Spleen (tissue), 11 donors: ENCODE measurements around the gene ZBTB49. TPM values are rescaled to one million over a fixed set of nuclear protein-coding genes. Genes with fewer than 3 reads are reported as not detected.

Experiments used
- DNase-seq: peaks from one replicate; pipeline ENCODE4 v3.0.0-alpha.2; 2020
- H3K27ac ChIP-seq, 8 donors: fragments of 200-600 bp; sonication (generic) in 7 of 8; 1 replicate in 4 of 8; 2 replicates in 4 of 8; pipeline versions ENCODE4 v1.5.0 to v1.8.0; 2016 to 2021; ENCODE audit warnings: inconsistent platforms in 4 of 8, mild to moderate bottlenecking in 4 of 8, moderate library complexity in 1 of 8
- H3K27me3 ChIP-seq, 7 donors: fragments of 200-600 bp; sonication (generic) in 6 of 7; replicated peaks in 1 of 7; 1 replicate in 4 of 7; 2 replicates in 3 of 7; pipeline versions ENCODE4 v1.5.0 to v1.8.0; 2016 to 2021; ENCODE audit warnings: inconsistent platforms in 3 of 7, mild to moderate bottlenecking in 1 of 7
- H3K36me3 ChIP-seq, 6 donors: fragments of 200-600 bp; sonication (generic) in 5 of 6; 1 replicate in 4 of 6; 2 replicates in 2 of 6; pipeline versions ENCODE4 v1.5.0 to v1.8.0; 2016 to 2021; ENCODE audit warnings: inconsistent platforms in 2 of 6
- H3K4me1 ChIP-seq, 6 donors: fragments of 200-600 bp; sonication (generic) in 5 of 6; 1 replicate in 3 of 6; 2 replicates in 3 of 6; pipeline versions ENCODE4 v1.5.0 to v1.8.0; 2016 to 2021; ENCODE audit warnings: inconsistent platforms in 3 of 6
- H3K4me3 ChIP-seq, 8 donors: fragments of 200-600 bp; sonication (generic) in 7 of 8; 1 replicate in 4 of 8; 2 replicates in 4 of 8; pipeline versions ENCODE4 v1.5.0 to v1.8.0; 2016 to 2021; ENCODE audit warnings: inconsistent platforms in 4 of 8, mild to moderate bottlenecking in 4 of 8, moderate library complexity in 2 of 8
- H3K9me3 ChIP-seq, 8 donors: fragments of 200-600 bp; sonication (generic) in 7 of 8; 1 replicate in 4 of 8; 2 replicates in 4 of 8; pipeline versions ENCODE4 v1.5.0 to v1.8.0; 2016 to 2021; ENCODE audit warnings: inconsistent platforms in 4 of 8
- CTCF ChIP-seq, 11 experiments: fragments of 200-600 bp in 7 of 11; fragments of 450-650 bp in 4 of 11; sonication (generic) in 4 of 11; IDR thresholded peaks in 8 of 11; conservative IDR thresholded peaks in 3 of 11; 1 replicate in 7 of 11; 2 replicates in 4 of 11; pipeline versions ENCODE4 v1.4.0 to v1.8.0; 2016 to 2021; ENCODE audit warnings: antibody characterized with exemption in 11 of 11, inconsistent platforms in 4 of 11, mild to moderate bottlenecking in 1 of 11
- POLR2A ChIP-seq, 3 donors: fragments of 450-650 bp; IDR thresholded peaks; one replicate each; pipeline ENCODE4 v1.5.1; 2017; ENCODE audit warnings: antibody characterized with exemption in 3 of 3, mild to moderate bottlenecking in 1 of 3
- POLR2AphosphoS5 ChIP-seq, 3 donors: sonication (generic); formaldehyde crosslinking; IDR thresholded peaks; one replicate each; pipeline ENCODE4 v1.5.1; 2017; ENCODE audit warnings: antibody characterized with exemption in 3 of 3
- WGBS, 5 donors: extraction: QIAGEN DNeasy Blood & Tissue Kit in 3 of 5; methylation state at CpG; one replicate each; pipeline versions ENCODE4 v1.1.5 to v1.1.7; 2013 to 2018; 5-methylcytosine and 5-hydroxymethylcytosine counted together
- intact Hi-C: fragments of 100-400 bp; cut with DNase I; formaldehyde crosslinking; loops from one replicate; pipeline ENCODE4 v1.15.0; 2023; ENCODE audit warnings: low total_unique reads
- polyA plus RNA-seq, 3 donors: library from polyadenylated mRNA; stranded (reverse); fragments of 200-250 nt; gene quantifications; one replicate each; pipeline ENCODE4 v1.2.1, GENCODE V29; 2013
- total RNA-seq, 7 donors: library from RNA; depleted of rRNA in 3 of 7; stranded (reverse); fragments of >200 nt in 3 of 7; fragmentation: NEBNext Ultra II Directional in 4 of 7; extraction: Animal tissue kit (Norgen Biotek cat#: 25700) in 4 of 7; gene quantifications; one replicate each; pipeline versions ENCODE4 v1.1.0 to v1.2.1, GENCODE V29; 2016 to 2021
- donor health status: healthy with polysubstance abuse.
- donor health status: DM: no; HTN: no; CAD: no; lungs with moderate emphysema.
- donor health status: DM: no; HTN: no; CAD: no.
- donor health status: Bipolar disorder and iron deficiency.
- donor health status: healthy.
- donor health status: DM: no; HTN: no; CAD: no.
- donor health status: DM: yes; HTN: yes; CAD: no.

Gene ZBTB49
- total and polyA plus RNA-seq, 10 donors: 2.7 to 25.4 (median 10.8) TPM

- Histone ChIP-seq H3K27ac (no peak overlapping the region), H3K27me3 (no peaks in the 10 kb centered on the region), H3K9me3 (no peaks in the 10 kb centered on the region), H3K4me1 (peaks cover 0 to 26% (median 11%) of the 10 kb centered on the region in 6 donors), H3K36me3 (no peaks in the 10 kb centered on the region), H3K4me3 (no peak overlapping the region)
- TF ChIP-seq POLR2AphosphoS5 (IDR thresholded peaks at IDR 0.05) (no peak), POLR2A (IDR thresholded peaks at IDR 0.05) (no peak), CTCF (IDR thresholded peaks at IDR 0.05 in 8 of 11, conservative IDR thresholded peaks at IDR 0.05 in 3 of 11) (no peak)
- WGBS, 5 donors: 89 to 94% (median 92%) methylated on average over 10 of the region's 10 CpGs
- intact Hi-C loops: no loop called here
- no peak for DNase-seq
These were observed 39.4 kb downstream of the ZBTB49 start for GRCh38 chr4:4329496-4329895.

GRCh38 chr4:4330794-4331193 is 40.7 kb downstream of the ZBTB49 start:
- TF ChIP-seq CTCF (IDR thresholded peaks at IDR 0.05 in 8 of 11, conservative IDR thresholded peaks at IDR 0.05 in 3 of 11) (no peak), POLR2AphosphoS5 (IDR thresholded peaks at IDR 0.05) (no peak), POLR2A (IDR thresholded peaks at IDR 0.05) (no peak)
- no peaks in the 10 kb centered on the region for H3K36me3 ChIP-seq
- no peak for DNase-seq
- no peaks in the 10 kb centered on the region for H3K27me3 ChIP-seq
- 80 to 92% (median 88%) methylated on average over 5 of the region's 5 CpGs for WGBS, 5 donors
- H3K4me3 ChIP-seq: no peak overlapping the region
- peaks cover 0 to 26% (median 11%) of the 10 kb centered on the region in 6 donors for H3K4me1 ChIP-seq
- H3K27ac ChIP-seq: no peak overlapping the region
- intact Hi-C loops: no loop called here
- H3K9me3 ChIP-seq: no peaks in the 10 kb centered on the region

- no peaks in the 10 kb centered on the region for H3K36me3 ChIP-seq
- H3K4me1 ChIP-seq: peaks cover 0 to 25% (median 10%) of the 10 kb centered on the region in 6 donors
- intact Hi-C loops: no loop called here
- TF ChIP-seq POLR2AphosphoS5 (IDR thresholded peaks at IDR 0.05) (no peak), POLR2A (IDR thresholded peaks at IDR 0.05) (no peak), CTCF (IDR thresholded peaks at IDR 0.05 in 8 of 11, conservative IDR thresholded peaks at IDR 0.05 in 3 of 11) (no peak)
- no peak overlapping the region for H3K4me3 ChIP-seq
- H3K27ac ChIP-seq: peak overlapping the region in 6 of 8 donors; percentile 21 to 77 (median 73)
- no peaks in the 10 kb centered on the region for H3K9me3 ChIP-seq
- DNase-seq: no peak
- WGBS, 5 donors: 91 to 92% (median 91%) methylated on average over 3 of the region's 3 CpGs
- H3K27me3 ChIP-seq: no peaks in the 10 kb centered on the region
These were observed 42.5 kb downstream of the ZBTB49 start for GRCh38 chr4:4332529-4332928.

DNA sequence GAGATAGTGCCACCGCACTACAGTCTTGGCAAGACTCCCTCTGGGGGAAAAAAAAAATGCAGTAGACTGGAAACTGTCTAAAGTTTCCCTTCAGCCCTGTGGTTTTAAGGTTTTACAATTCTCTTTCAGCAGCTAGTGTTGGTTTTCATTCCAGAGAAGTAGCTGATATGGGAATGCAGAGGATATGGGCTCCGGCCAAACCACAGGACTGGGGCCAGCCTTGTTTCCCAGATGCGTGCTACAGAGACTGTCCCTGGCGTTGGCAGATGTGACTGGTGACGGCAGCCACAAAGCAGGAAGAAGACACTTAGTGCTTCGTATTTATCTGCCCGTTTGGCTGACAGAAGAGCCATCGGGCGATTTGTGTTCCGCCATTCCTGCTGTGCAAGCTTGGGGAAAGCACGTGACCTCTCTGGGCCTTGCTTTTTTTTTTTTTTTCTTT is 43.2 kb downstream of the ZBTB49 start:
- intact Hi-C loops: no loop called here

More for the DNA sequence above, 43.2 kb downstream of the ZBTB49 start:
- Histone ChIP-seq H3K4me3 (no peak overlapping the region), H3K4me1 (peaks cover 0 to 23% (median 7%) of the 10 kb centered on the region in 6 donors), H3K36me3 (no peaks in the 10 kb centered on the region), H3K9me3 (no peaks in the 10 kb centered on the region), H3K27me3 (no peaks in the 10 kb centered on the region), H3K27ac (peak overlapping the region; percentile 21 to 77 (median 73))
- 26 to 44% (median 34%) methylated on average over 11 of the region's 11 CpGs for WGBS, 5 donors
- DNase-seq: peak; percentile 85
- peak in 1 of 11 experiments; percentile 8 for TF ChIP-seq CTCF (IDR thresholded peaks at IDR 0.05 in 8 of 11, conservative IDR thresholded peaks at IDR 0.05 in 3 of 11)
- no peak for TF ChIP-seq POLR2A (IDR thresholded peaks at IDR 0.05)
- TF ChIP-seq POLR2AphosphoS5 (IDR thresholded peaks at IDR 0.05): peak; percentile 11 to 85 (median 76)
